ENCODE data around the gene NOTCH1. TPM values are rescaled to one million over a fixed set of nuclear protein-coding genes. Genes with fewer than 3 reads are reported as not detected.

NOTCH1 gene
- total and polyA plus RNA-seq, 7 experiments from 2014 or later, result 1.9 to 92.9 (median 52.0) TPM

DNA sequence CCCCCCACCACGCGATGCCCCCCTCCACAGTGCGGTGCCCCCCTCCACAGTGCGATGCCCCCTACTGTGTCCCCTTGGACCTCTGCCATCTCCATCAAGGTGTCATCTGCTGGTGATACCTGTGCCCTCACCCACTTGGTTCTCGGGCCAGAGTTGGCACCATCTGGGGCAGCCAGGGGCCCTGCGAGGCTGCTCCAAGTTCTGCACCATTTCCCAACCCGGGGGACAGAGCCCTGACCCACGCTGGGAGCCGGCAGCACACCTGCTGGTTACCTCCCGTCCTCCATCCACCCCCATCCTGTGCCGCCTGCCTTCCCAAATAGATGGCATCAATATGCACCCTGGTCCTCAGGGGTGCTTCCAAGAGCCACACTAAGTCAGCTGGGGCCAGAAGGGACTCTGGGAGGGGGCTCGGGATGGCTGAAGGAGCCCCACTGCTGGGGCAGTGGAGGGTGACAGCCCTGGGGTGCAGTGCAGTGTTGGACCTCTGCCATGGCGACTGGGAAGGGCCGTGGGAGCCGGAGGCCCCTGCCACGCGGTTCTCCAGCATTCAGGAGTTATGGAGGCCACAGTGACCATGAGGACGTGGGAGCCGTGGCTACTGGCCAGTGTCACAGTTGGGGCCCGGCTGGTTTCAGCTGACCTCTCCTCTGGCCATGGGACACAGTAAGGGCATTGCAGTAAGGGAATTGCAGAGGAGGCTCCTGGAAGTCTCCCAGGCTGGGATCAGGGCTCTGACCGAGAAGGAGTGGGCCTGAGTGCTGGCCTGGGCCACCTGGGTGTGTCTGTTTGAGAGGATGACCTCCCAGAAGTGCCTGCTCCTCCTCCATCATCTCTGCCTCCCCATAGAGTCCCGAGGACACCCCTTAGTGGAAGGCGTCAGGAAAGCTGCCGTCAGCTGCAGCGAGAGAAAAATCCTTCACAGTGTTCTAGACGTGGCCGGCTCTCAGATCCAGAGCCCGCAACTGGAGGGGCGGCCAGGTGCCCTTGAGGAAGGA, 44.2 kb upstream of the NOTCH1 start:
- H3K36me3 Mint-ChIP-seq, result no peaks in the 10 kb centered on the region
- H3K27me3 ChIP-seq (ENCODE audit: control insufficient read depth in 2 of 2, insufficient read depth in 2 of 2, low read length in 2 of 2), result no peaks in the 10 kb centered on the region
- peak overlapping the region in 1 of 10 donors; percentile 52 for H3K4me3 Mint-ChIP-seq
- peak overlapping the region in 2 of 9 donors; percentile 14 to 67 for H3K27ac Mint-ChIP-seq
- ChIA-PET POLR2A (no interaction called here), CTCF (no interaction called here)
- peaks cover 12 to 27% (median 21%) of the 10 kb centered on the region in 7 donors for H3K4me1 Mint-ChIP-seq
- H3K9me3 ChIP-seq (ENCODE audit: control insufficient read depth in 2 of 3, low read length in 3 of 3), result no peaks in the 10 kb centered on the region
- peaks cover 0 to 4% (median 0%) of the 10 kb centered on the region in 5 donors for H3K27me3 Mint-ChIP-seq
- H3K36me3 ChIP-seq (ENCODE audit: control insufficient read depth in 2 of 3, insufficient read depth in 3 of 3, low read length in 3 of 3), result no peaks in the 10 kb centered on the region
- DNase-seq (no peak), ATAC-seq (no peak)
- H3K4me3 ChIP-seq (ENCODE audit: low read length), result no peak overlapping the region
- H3K4me1 ChIP-seq (ENCODE audit: control insufficient read depth in 2 of 2, insufficient read depth in 2 of 2, low read length in 2 of 2), result peaks cover 4 to 22% of the 10 kb centered on the region in 2 donors
- intact Hi-C loops (cut with micrococcal nuclease), result loop anchor here in 1 of 2 donors (5.0 kb wide), 1 partner anchor 43 kb away; the partner anchor contains the start of gene NOTCH1
- H3K27ac ChIP-seq (ENCODE audit: low read depth, low read length), result no peak overlapping the region
- H3K9me3 Mint-ChIP-seq, result no peaks in the 10 kb centered on the region

DNA sequence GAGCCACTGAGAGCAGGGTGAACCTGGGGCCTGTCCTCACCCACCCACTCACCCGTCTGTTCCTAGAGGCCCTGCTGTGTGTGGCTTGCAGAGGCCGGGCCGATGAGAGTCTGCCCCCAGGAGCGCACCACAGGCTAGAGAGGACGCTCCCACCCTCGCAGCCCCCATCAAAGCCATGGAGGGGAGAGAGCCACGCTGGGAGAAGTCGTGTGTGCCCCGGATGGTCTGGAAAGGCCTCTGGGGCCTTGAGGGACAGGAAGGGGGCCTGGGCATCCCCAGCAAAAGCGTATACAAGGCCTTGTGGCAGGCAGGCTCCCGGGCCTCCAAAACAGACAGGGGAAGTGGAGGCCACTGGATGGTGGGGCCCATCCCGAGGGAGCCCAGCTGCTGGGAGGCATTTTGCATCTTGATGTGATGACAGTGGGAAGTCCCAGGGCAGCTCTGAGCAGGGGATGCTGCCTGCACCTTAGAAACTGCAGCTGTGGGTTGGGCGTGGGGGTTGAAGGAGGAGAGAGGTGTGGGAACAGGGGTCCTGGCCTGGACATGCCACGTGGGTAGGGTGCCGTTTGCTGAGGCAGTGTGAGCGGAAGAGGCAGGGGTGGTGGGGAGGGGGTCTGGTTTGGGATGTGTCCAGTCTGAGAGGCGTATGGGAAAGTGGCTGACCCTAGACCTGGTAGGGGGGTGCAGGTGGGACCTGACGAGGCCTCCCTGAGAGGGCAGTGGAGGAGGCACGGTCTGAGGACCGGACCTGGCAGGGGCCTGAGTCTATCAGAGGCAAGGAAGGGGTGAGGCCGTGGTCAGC, 43.0 kb upstream of the NOTCH1 start:
- no peaks in the 10 kb centered on the region for H3K36me3 ChIP-seq (ENCODE audit: control insufficient read depth in 2 of 3, insufficient read depth in 3 of 3, low read length in 3 of 3)
- intact Hi-C loops (cut with micrococcal nuclease), result loop anchor here in 1 of 2 donors (5.0 kb wide), 1 partner anchor 42 kb away; the partner anchor contains the start of gene NOTCH1
- H3K4me3 ChIP-seq (ENCODE audit: low read length), result peak overlapping the region; percentile 27
- CTCF ChIA-PET, result interaction anchor here (1.0 kb wide), 1 partner anchor 27 kb away, joined by 3 read pairs; no protein-coding TSS in a partner anchor
- DNase-seq, result peak in 3 of 9 donors; percentile 14 to 26 (median 16)
- H3K4me1 Mint-ChIP-seq, result peaks cover 8 to 25% (median 21%) of the 10 kb centered on the region in 7 donors
- POLR2A ChIA-PET, result interaction anchor here (1.0 to 1.3 kb wide), 2 partner anchors 44 to 51 kb away, joined by 4 read pairs; no protein-coding TSS in a partner anchor
- H3K27ac ChIP-seq (ENCODE audit: low read depth, low read length), result peak overlapping the region; percentile 27
- H3K27me3 ChIP-seq (ENCODE audit: control insufficient read depth in 2 of 2, insufficient read depth in 2 of 2, low read length in 2 of 2), result no peaks in the 10 kb centered on the region
- no peaks in the 10 kb centered on the region for H3K36me3 Mint-ChIP-seq
- no peaks in the 10 kb centered on the region for H3K9me3 ChIP-seq (ENCODE audit: control insufficient read depth in 2 of 3, low read length in 3 of 3)
- H3K27ac Mint-ChIP-seq, result peak overlapping the region; percentile 23 to 89 (median 63)
- H3K4me3 Mint-ChIP-seq, result peak overlapping the region; percentile 14 to 80 (median 72)
- no peak for ATAC-seq
- peaks cover 4 to 22% of the 10 kb centered on the region in 2 donors for H3K4me1 ChIP-seq (ENCODE audit: control insufficient read depth in 2 of 2, insufficient read depth in 2 of 2, low read length in 2 of 2)
- no peaks in the 10 kb centered on the region for H3K9me3 Mint-ChIP-seq
- H3K27me3 Mint-ChIP-seq, result peaks cover 0 to 4% (median 0%) of the 10 kb centered on the region in 5 donors

DNA sequence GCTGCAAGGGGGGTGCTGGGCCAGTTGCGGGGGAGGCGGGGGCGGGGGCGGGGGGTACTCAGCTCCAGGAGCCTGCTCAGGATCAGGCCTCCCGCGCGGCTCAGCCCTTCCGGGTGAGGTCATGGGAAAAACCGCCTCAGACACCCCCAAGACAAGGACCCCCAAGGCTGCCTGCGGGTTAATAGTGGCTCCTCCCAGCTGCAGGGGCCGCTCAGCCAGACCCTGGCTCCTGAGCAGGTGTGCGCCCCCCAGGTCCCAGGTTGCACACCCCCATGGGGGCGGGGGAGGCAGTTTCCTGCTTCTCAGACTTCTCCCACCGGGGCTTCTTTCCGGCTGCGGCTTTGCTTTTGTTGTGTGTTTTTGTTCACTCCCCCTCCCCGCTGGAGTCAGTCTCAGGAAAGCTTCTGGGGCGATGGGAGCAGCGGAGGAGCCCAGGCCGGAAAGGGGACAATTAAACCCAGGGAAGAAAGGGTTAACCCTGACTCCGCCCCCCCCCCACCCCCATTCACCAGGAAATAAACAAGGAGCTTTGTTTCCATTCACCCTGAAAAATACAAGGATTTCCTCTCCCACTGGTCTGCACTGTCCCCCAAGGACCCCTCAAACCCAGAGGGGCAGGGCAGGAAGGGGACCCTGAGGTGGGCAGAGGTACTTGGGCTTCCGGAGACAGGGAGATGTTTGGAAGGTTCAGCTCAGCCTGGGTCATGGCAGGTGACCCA, 42.3 kb upstream of the NOTCH1 start:
- peaks cover 0 to 1% (median 0%) of the 10 kb centered on the region in 5 donors for H3K27me3 Mint-ChIP-seq
- ChIA-PET CTCF (interaction anchor here (1.0 kb wide), 1 partner anchor 26 kb away, joined by 3 read pairs; no protein-coding TSS in a partner anchor), POLR2A (interaction anchor here (1.0 to 1.4 kb wide), 3 partner anchors 39 to 50 kb away, joined by 3 to 4 read pairs (median 4); no protein-coding TSS in a partner anchor)
- H3K9me3 ChIP-seq (ENCODE audit: control insufficient read depth in 2 of 3, low read length in 3 of 3), result no peaks in the 10 kb centered on the region
- H3K36me3 ChIP-seq (ENCODE audit: control insufficient read depth in 2 of 3, insufficient read depth in 3 of 3, low read length in 3 of 3), result no peaks in the 10 kb centered on the region
- intact Hi-C loops (cut with micrococcal nuclease), result loop anchor here in 1 of 2 donors (5.0 kb wide), 1 partner anchor 41 kb away; the partner anchor contains the start of gene NOTCH1
- H3K36me3 Mint-ChIP-seq, result no peaks in the 10 kb centered on the region
- DNase-seq (peak in 3 of 9 donors; percentile 18 to 33 (median 31)), ATAC-seq (no peak)
- H3K27ac ChIP-seq (ENCODE audit: low read depth, low read length), result peak overlapping the region; percentile 27
- H3K4me3 Mint-ChIP-seq, result peak overlapping the region in 9 of 10 donors; percentile 58 to 80 (median 73)
- no peaks in the 10 kb centered on the region for H3K27me3 ChIP-seq (ENCODE audit: control insufficient read depth in 2 of 2, insufficient read depth in 2 of 2, low read length in 2 of 2)
- H3K4me3 ChIP-seq (ENCODE audit: low read length), result peak overlapping the region; percentile 27
- H3K4me1 Mint-ChIP-seq, result peaks cover 8 to 25% (median 20%) of the 10 kb centered on the region in 7 donors
- H3K9me3 Mint-ChIP-seq, result no peaks in the 10 kb centered on the region
- peak overlapping the region in 7 of 9 donors; percentile 32 to 89 (median 65) for H3K27ac Mint-ChIP-seq
- peaks cover 4 to 22% of the 10 kb centered on the region in 2 donors for H3K4me1 ChIP-seq (ENCODE audit: control insufficient read depth in 2 of 2, insufficient read depth in 2 of 2, low read length in 2 of 2)

DNA sequence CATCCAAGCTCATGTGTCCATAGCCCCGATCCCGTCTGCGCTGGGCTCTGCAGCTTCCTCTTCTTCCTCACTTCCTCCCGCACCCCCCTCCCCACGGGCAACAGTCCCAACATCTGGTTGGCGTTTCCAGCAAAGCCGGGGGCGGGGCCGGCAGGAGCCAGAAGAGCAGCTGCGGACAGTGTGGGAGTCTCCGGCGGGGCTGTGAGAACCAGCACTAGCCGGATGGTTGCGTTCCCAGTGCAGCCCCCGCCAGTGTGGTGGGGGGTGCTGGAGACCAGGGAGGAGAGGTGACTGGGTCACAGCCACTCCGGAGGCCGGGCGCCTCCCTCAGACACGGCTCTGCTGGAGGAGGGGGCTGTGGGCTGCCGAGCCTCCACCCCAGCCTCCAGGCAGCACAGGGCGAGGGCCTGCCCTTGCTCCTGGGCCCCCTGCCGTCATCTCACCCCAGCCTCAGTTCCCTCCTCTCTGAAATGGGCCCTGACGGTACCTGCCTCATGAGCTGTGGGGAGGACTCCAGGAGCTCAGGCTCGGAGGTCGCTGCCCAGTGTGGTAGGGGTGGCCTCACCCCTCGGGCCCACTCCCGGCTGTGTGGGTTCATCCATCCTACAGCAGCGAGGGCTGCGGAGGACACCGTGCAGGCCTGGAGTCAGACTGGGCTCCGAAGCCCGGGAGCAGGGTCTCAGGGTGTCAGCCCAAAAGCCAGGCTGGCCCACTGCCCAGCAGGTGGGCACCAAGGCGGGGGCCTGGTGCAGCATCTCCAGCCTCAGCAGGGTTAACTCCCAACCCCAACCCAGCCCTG, 41.5 kb upstream of the NOTCH1 start:
- Mint-ChIP-seq H3K4me3 (peak overlapping the region in 1 of 10 donors; percentile 57), H3K4me1 (peaks cover 8 to 25% (median 18%) of the 10 kb centered on the region in 7 donors), H3K9me3 (no peaks in the 10 kb centered on the region), H3K36me3 (no peaks in the 10 kb centered on the region), H3K27ac (no peak overlapping the region), H3K27me3 (no peaks in the 10 kb centered on the region)
- CTCF ChIA-PET, result interaction anchor here (1.0 kb wide), 1 partner anchor 25 kb away, joined by 3 read pairs; no protein-coding TSS in a partner anchor
- H3K27ac ChIP-seq (ENCODE audit: low read depth, low read length), result no peak overlapping the region
- no peaks in the 10 kb centered on the region for H3K27me3 ChIP-seq (ENCODE audit: control insufficient read depth in 2 of 2, insufficient read depth in 2 of 2, low read length in 2 of 2)
- no peak overlapping the region for H3K4me3 ChIP-seq (ENCODE audit: low read length)
- intact Hi-C loops (cut with micrococcal nuclease), result loop anchor here in 1 of 2 donors (5.0 kb wide), 1 partner anchor 40 kb away; the partner anchor contains the start of gene NOTCH1
- no peaks in the 10 kb centered on the region for H3K36me3 ChIP-seq (ENCODE audit: control insufficient read depth in 2 of 3, insufficient read depth in 3 of 3, low read length in 3 of 3)
- peaks cover 4 to 22% of the 10 kb centered on the region in 2 donors for H3K4me1 ChIP-seq (ENCODE audit: control insufficient read depth in 2 of 2, insufficient read depth in 2 of 2, low read length in 2 of 2)
- no peaks in the 10 kb centered on the region for H3K9me3 ChIP-seq (ENCODE audit: control insufficient read depth in 2 of 3, low read length in 3 of 3)
- DNase-seq, result no peak
- POLR2A ChIA-PET, result interaction anchor here (1.0 to 1.4 kb wide), 3 partner anchors 39 to 49 kb away, joined by 3 to 4 read pairs (median 4); no protein-coding TSS in a partner anchor
- ATAC-seq, result peak; percentile 50

DNA sequence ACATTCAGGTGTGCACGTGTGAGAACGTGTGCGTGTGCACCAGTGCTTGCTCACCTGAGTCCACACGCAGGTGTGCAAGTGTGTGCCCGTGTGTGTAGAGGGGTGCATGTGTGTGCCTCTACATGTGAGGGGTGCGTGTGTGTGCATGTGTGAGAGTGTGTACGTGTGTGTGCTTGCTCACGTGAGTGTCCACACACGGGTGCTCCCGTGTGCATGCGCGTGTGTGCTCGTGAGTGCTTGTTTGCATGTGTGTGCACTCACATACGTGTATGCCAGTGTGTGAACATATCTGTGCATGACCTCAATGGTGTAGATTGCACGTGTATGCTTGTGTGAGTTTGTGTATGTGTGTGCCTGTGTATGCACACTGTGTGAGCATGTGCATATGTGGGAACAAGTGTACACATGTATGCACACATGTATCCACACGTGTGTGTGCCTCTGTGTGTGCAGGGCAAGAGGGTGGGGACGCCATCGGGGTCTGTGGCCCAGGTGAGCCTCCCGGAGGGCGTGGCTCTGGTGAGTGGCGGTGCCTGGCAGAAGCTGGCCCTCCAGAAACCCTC, 40.6 kb upstream of the NOTCH1 start:
- ChIA-PET POLR2A (no interaction called here), CTCF (no interaction called here)
- DNase-seq, result no peak
- Mint-ChIP-seq H3K27ac (peak overlapping the region in 3 of 9 donors; percentile 25 to 53 (median 28)), H3K27me3 (no peaks in the 10 kb centered on the region), H3K4me3 (peak overlapping the region in 4 of 10 donors; percentile 16 to 57 (median 28)), H3K4me1 (peaks cover 8 to 25% (median 18%) of the 10 kb centered on the region in 7 donors), H3K36me3 (no peaks in the 10 kb centered on the region), H3K9me3 (no peaks in the 10 kb centered on the region)
- Histone ChIP-seq H3K9me3 (ENCODE audit: control insufficient read depth in 2 of 3, low read length in 3 of 3) (no peaks in the 10 kb centered on the region), H3K4me1 (ENCODE audit: control insufficient read depth in 2 of 2, insufficient read depth in 2 of 2, low read length in 2 of 2) (peaks cover 4 to 22% of the 10 kb centered on the region in 2 donors), H3K36me3 (ENCODE audit: control insufficient read depth in 2 of 3, insufficient read depth in 3 of 3, low read length in 3 of 3) (no peaks in the 10 kb centered on the region), H3K27ac (ENCODE audit: low read depth, low read length) (no peak overlapping the region), H3K27me3 (ENCODE audit: control insufficient read depth in 2 of 2, insufficient read depth in 2 of 2, low read length in 2 of 2) (no peaks in the 10 kb centered on the region), H3K4me3 (ENCODE audit: low read length) (no peak overlapping the region)
- intact Hi-C loops (cut with micrococcal nuclease), result loop anchor here in 1 of 2 donors (5.0 kb wide), 1 partner anchor 39 kb away; the partner anchor contains the start of gene NOTCH1
- no peak for ATAC-seq

Data from naive thymus-derived CD4-positive, alpha-beta T cell (primary cell).